Calu3 (cell line): ENCODE measurements around the gene LYG1. TPM values are rescaled to one million over a fixed set of nuclear protein-coding genes. Genes with fewer than 3 reads are reported as not detected.

Experiments used
- BruUV-seq: library from RNA; stranded (reverse); fragments of 400-500 nt; replicated peaks from 2 replicates; lab custom pipeline; 2021; lab: Mats Ljungman, UMichigan
- CTCF ChIA-PET: fragments of 300-600 bp; sonication (Branson Sonifier 250); formaldehyde crosslinking; loops from one replicate; lab custom pipeline; 2022; ENCODE audit warnings: antibody characterized with exemption; lab: Charles Lee
- DNase-seq: peaks from one replicate; pipeline ENCODE4 v3.0.0; 2022
- H3K27ac Mint-ChIP-seq: one replicate; pipeline ENCODE4 v1.8.0; 2022; ENCODE audit warnings: mixed read lengths; ENCODE audit not compliant: unreplicated experiment
- H3K27me3 Mint-ChIP-seq: one replicate; pipeline ENCODE4 v1.8.0; 2022; ENCODE audit warnings: mixed read lengths; ENCODE audit not compliant: unreplicated experiment
- H3K36me3 Mint-ChIP-seq: one replicate; pipeline ENCODE4 v1.8.0; 2022; ENCODE audit warnings: mild to moderate bottlenecking, moderate library complexity, mixed read lengths; ENCODE audit not compliant: insufficient read depth, unreplicated experiment
- H3K4me1 Mint-ChIP-seq: one replicate; pipeline ENCODE4 v1.8.0; 2022; ENCODE audit warnings: mild to moderate bottlenecking, low read depth, mixed read lengths; ENCODE audit not compliant: unreplicated experiment
- H3K4me3 Mint-ChIP-seq: one replicate; pipeline ENCODE4 v1.8.0; 2022; ENCODE audit warnings: mild to moderate bottlenecking, low read depth, moderate library complexity, mixed read lengths; ENCODE audit not compliant: unreplicated experiment
- H3K9me3 Mint-ChIP-seq: one replicate; pipeline ENCODE4 v1.8.0; 2022; ENCODE audit warnings: low read depth, mixed read lengths; ENCODE audit not compliant: unreplicated experiment
- intact Hi-C: fragments of 100-400 bp; cut with micrococcal nuclease; formaldehyde crosslinking; loops from one replicate; pipeline ENCODE4 v1.10.0; 2022; ENCODE audit not compliant: unreplicated experiment
- total RNA-seq: library from RNA; stranded (reverse); gene quantifications from 2 replicates; pipeline ENCODE4 v1.2.3, GENCODE V29; 2022
- TF ChIP-seq, protein P1 (sequence below): fragments of 200-600 bp; IDR thresholded peaks from one replicate; pipeline ENCODE4 v1.8.0; 2022; ENCODE audit warnings: antibody characterized with exemption; ENCODE audit not compliant: unreplicated experiment

The LYG1 gene
- total RNA-seq, 1 experiment from 2014 or later: 3.5 TPM

GRCh38 chr2:99317161-99317872 lies 16.3 kb upstream of the LYG1 start:
- H3K4me1 Mint-ChIP-seq: no peaks in the 10 kb centered on the region
- H3K9me3 Mint-ChIP-seq: no peaks in the 10 kb centered on the region
- no TSS peak for BruUV-seq
- no peaks in the 10 kb centered on the region for H3K27me3 Mint-ChIP-seq
- H3K27ac Mint-ChIP-seq: no peak overlapping the region
- no peak for DNase-seq
- H3K4me3 Mint-ChIP-seq: no peak overlapping the region
- intact Hi-C loops: no loop called here
- CTCF ChIA-PET: interaction anchor here (1.0 kb wide), 1 partner anchor 18 kb away, joined by 3 read pairs; no protein-coding TSS in a partner anchor
- TF ChIP-seq, protein P1, sequence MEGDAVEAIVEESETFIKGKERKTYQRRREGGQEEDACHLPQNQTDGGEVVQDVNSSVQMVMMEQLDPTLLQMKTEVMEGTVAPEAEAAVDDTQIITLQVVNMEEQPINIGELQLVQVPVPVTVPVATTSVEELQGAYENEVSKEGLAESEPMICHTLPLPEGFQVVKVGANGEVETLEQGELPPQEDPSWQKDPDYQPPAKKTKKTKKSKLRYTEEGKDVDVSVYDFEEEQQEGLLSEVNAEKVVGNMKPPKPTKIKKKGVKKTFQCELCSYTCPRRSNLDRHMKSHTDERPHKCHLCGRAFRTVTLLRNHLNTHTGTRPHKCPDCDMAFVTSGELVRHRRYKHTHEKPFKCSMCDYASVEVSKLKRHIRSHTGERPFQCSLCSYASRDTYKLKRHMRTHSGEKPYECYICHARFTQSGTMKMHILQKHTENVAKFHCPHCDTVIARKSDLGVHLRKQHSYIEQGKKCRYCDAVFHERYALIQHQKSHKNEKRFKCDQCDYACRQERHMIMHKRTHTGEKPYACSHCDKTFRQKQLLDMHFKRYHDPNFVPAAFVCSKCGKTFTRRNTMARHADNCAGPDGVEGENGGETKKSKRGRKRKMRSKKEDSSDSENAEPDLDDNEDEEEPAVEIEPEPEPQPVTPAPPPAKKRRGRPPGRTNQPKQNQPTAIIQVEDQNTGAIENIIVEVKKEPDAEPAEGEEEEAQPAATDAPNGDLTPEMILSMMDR: no peak
- H3K36me3 Mint-ChIP-seq: peaks cover 34% of the 10 kb centered on the region

DNA sequence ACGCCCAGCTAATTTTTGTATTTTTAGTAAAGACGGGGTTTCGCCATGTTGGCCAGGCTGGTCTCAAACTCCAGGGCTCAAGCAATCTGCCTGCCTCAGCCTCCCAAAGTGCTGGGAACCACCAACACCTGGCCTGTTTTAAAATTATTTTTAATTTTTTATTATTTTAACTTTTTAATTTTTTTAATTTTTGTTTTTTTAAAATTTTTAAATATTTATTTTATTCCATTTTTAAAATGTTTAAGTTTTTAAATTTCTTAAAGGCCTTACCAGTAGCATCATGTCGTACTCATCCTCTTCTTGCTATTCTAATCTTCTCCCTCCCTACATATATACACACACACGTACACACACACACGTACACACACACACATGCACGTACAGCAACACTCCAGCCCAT lies 1.4 kb downstream of the LYG1 start:
- Mint-ChIP-seq H3K4me3 (no peak overlapping the region), H3K27me3 (no peaks in the 10 kb centered on the region), H3K4me1 (no peaks in the 10 kb centered on the region), H3K36me3 (peaks cover 4% of the 10 kb centered on the region), H3K27ac (no peak overlapping the region), H3K9me3 (no peaks in the 10 kb centered on the region)
- CTCF ChIA-PET: no interaction called here
- TF ChIP-seq, protein P1: no peak
- DNase-seq: no peak
- intact Hi-C loops: no loop called here
- BruUV-seq: no TSS peak

DNA sequence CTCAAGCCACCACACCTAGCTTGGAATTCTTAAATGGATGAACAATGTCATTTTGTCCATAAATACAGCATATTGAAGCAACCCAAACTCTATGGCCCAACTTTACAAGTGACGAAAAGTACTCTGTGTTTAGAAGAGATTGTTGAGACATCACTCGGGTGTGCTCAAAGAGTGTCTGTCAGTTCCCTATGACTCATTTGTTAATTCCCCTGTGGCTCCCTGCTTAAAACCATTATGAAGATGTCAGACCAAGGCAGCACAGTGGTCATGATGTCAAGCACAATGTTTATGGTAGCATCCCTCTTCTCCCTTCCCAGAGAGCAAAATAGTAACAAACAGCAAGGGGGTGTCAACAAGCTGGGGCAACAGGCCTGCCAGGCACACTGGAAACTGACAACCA lies 3.0 kb downstream of the LYG1 start:
- CTCF ChIA-PET: no interaction called here
- BruUV-seq: no TSS peak
- Mint-ChIP-seq H3K27me3 (no peaks in the 10 kb centered on the region), H3K36me3 (no peaks in the 10 kb centered on the region), H3K4me3 (no peak overlapping the region), H3K4me1 (no peaks in the 10 kb centered on the region), H3K27ac (no peak overlapping the region), H3K9me3 (no peaks in the 10 kb centered on the region)
- intact Hi-C loops: no loop called here
- TF ChIP-seq, protein P1: no peak
- DNase-seq: no peak

GRCh38 chr2:99285526-99285925 lies 15.5 kb downstream of the LYG1 start:
- no peak overlapping the region for H3K4me3 Mint-ChIP-seq
- H3K27ac Mint-ChIP-seq: no peak overlapping the region
- H3K4me1 Mint-ChIP-seq: no peaks in the 10 kb centered on the region
- no peaks in the 10 kb centered on the region for H3K9me3 Mint-ChIP-seq
- no TSS peak for BruUV-seq
- intact Hi-C loops: no loop called here
- no peaks in the 10 kb centered on the region for H3K27me3 Mint-ChIP-seq
- CTCF ChIA-PET: interaction anchor here (0.7 kb wide), 1 partner anchor 52 kb away, joined by 3 read pairs; no protein-coding TSS in a partner anchor
- DNase-seq: no peak
- TF ChIP-seq, protein P1: no peak
- no peaks in the 10 kb centered on the region for H3K36me3 Mint-ChIP-seq
